Fibroblast of peridontal ligament (primary cell): ENCODE data around the gene SRPRB.

Experiments
- DNase-seq: peaks from one replicate; pipeline ENCODE4 v3.0.0-alpha.2; 2010; ENCODE audit errors: extremely low read depth

SRPRB gene

GRCh38 chr3:133805702-133806475 is at the start of gene SRPRB:
TSS of gene SRPRB (plus strand) at chr3:133805815. CDS start at chr3:133805849, 34 bp downstream.
- peak; percentile 90 for DNase-seq

- DNase-seq, result no peak
Observed at GRCh38 chr3:133756716-133757694, 48.6 kb upstream of the SRPRB start.

GRCh38 chr3:133757701-133758567 is 47.7 kb upstream of the SRPRB start:
- no peak for DNase-seq

GRCh38 chr3:133758568-133758928 is 47.1 kb upstream of the SRPRB start:
- no peak for DNase-seq

DNA sequence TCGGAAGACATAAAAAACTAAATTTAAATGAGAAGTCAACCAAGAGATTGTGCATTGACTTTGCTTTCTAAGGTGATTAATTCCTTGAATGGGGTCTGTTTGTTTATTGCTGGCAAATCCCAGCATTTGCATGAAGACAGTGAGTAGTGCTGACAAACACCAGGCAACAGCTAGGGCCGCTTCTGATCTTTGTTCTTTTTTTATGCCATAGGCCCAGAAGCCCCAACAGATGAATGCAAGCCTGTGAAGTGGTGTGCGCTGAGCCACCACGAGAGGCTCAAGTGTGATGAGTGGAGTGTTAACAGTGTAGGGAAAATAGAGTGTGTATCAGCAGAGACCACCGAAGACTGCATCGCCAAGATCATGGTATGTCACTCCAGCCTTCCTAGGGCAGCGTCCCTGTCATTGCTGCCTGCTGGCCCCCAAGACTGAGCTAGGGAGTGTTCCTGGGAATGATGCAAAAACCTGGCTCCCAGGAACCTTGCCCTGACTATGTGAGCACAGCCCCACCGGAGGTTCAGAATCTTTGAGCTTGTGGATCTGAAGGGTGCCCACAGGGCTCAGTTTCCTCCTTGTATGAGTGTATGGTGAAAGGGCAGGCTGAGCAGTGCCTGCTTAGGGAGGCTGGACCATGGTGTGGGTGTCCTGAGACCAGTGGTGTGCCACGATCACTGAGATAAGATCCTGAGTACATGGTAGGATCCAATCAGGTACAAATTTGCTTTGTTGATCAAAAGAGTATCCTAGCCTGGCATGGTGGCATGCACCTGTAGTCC is 46.5 kb upstream of the SRPRB start:
- DNase-seq, result no peak

DNA sequence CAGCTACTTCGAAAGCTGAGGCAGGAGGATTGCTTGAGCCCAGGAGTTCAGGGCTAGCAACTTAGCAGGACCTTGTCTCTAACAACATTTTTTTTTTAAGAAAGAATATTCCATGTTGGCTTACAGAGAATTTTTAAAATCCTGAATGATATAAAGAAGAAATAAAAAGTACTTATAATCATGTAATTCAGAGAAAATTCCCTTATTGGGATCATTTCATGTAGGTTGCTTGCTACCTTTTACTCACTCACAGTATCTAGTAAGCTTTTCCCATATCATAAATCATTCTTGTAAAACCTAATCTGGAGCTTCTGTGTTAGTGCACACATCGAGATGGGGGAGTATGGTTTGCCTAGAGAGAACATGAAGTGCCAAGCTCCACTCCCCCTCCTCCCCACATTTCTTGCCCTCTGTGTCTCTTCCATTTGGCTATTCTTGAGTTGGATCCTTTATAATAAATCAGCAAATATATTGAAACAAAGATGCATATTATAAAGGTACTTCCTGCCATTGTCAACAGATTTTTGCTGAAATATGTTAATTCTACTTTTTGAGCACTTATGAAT is 45.8 kb upstream of the SRPRB start:
- DNase-seq, result no peak

DNA sequence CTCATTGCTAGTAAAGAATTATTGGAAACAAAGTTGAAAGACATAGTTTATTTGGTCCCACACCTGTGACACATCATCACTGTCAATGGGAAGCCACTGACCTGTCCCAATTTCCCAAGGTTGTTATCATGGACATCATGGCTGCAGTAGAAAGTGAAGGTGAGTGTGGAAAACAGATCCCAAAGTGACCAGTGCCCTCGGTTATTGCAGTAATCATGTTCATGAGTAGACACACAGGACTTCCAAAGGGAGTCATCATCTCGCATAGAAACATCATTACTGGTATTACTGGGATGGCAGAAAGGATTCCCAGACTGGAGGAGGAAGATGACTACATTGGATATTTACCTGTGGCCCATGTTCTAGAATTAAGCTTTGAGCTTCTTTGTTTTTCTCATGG is 44.7 kb upstream of the SRPRB start:
- no peak for DNase-seq

GRCh38 chr3:133761605-133762484 is 43.8 kb upstream of the SRPRB start:
- DNase-seq, result no peak

- DNase-seq, result no peak
Observed at GRCh38 chr3:133762539-133762938, 43.1 kb upstream of the SRPRB start.

DNA sequence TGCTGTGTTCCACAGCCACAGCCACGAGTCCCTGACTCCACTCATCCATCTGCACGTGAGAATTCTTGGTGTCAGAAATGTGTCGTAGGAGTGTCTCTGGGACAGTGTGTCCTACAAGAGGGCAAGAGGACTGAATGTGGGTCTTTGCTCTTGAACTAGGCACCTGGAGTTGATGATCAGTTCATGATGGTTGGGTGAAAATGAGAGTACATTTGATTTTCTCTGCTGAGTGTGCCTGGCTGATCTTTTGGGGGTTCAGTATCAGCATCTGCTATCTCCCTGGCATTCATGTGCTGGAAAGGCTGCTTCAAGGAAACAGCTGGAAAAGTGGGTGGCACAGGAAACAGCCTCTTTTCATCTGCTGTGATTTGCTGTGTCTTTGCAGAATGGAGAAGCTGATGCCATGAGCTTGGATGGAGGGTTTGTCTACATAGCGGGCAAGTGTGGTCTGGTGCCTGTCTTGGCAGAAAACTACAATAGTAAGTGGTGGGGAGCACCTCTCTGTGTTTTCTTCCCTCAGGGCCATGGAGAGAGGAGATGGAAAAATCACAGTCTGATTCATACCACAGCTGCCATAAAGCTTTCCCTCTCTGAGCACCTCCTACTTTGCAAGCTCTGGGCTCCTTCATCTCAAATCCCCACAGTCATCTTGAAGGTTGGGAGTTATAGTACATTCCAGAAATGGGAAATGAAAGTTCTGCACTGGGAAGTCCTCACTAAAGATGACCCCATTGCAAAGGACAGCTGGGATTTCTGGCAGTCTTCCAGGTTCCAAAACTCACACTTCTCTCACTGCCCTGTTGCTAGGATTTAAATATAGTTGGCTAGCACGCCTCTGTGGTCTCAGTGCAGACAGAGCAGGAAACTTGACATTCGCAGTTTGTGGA is 41.6 kb upstream of the SRPRB start:
- DNase-seq, result peak; percentile 2

DNA sequence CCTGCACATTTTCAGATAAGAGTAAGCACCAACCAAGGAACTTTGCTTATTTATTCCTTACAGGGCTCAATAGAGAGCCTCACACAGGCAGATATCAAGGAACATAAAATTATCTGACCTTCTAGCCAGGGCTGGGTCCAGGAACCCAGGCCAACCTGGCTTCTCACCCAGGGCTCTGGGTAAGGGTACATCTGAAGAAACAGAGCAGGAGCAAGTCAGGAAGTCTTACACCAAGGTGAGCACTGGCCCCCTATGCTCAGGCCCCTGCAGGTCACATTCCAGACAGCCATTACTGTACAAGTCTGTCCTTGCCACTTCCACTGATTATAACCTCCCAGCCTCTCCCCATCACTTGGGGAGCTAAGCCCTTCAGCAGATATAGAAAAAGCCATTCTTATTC is 40.4 kb upstream of the SRPRB start:
- DNase-seq, result no peak

GRCh38 chr3:133767607-133768006 is 38.0 kb upstream of the SRPRB start:
- DNase-seq, result no peak

- DNase-seq, result no peak
Observed at GRCh38 chr3:133769536-133769935, 36.1 kb upstream of the SRPRB start.

DNA sequence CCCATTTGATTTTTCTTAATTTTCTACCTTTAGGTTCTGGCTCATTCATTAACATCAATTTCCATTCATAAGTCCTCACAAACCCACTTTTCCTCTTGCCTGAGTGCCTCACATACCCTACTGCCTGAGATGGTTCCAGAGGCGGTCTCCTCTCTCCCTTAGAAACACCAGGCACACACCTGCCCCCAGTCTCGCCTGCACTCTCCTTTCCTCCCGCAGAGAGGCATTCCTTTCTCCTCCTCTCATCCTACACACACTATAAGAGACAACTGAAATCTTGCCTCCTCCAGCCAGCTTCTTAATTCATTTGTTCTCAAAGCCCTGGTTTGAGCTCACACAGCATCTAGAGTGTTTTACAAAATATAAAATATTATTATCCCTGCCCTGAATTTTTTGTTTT is 31.9 kb upstream of the SRPRB start:
- DNase-seq, result no peak

DNA sequence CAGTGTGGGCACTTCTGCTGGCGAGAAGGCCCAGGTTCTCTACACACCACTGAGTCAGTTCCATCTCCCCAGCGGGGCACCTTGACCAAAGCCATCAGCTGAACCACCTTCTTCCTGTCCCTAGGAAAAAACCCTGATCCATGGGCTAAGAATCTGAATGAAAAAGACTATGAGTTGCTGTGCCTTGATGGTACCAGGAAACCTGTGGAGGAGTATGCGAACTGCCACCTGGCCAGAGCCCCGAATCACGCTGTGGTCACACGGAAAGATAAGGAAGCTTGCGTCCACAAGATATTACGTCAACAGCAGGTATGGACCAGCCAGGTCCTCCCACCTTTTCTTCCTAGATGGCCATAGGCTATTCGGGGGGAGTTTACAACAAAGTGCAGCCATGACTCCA is 30.3 kb upstream of the SRPRB start:
- no peak for DNase-seq

GRCh38 chr3:133775835-133776234 is 29.8 kb upstream of the SRPRB start:
- no peak for DNase-seq

GRCh38 chr3:133776794-133777438 is 28.7 kb upstream of the SRPRB start:
- DNase-seq, result no peak
